ENCODE measurements around the gene GPSM3.

The GPSM3 gene

GRCh38 chr6:32223258-32224235, 31.1 kb upstream of the GPSM3 start, which contains the start of gene NOTCH4:
Gene NOTCH4 (minus strand): TSS chr6:32224067. CDS start chr6:32223928, 139 bp downstream.
- Histone ChIP-seq H3K4me3 (ENCODE audit: low read depth in 1 of 2, low read length in 2 of 2) (no peak within 1 kb of the TSS), H3K36me3 (ENCODE audit: insufficient read depth, low read length) (no peaks in the 10 kb centered on the region), H3K9me3 (ENCODE audit: insufficient read depth, low read length, severe bottlenecking) (no peaks in the 10 kb centered on the region), H3K27ac (ENCODE audit: low read length) (no peak within 1 kb of the TSS), H3K9ac (ENCODE audit: low read depth, low read length) (no peak within 1 kb of the TSS), H3K79me2 (ENCODE audit: insufficient read depth, low read length) (no peaks in the 10 kb centered on the region), H3K4me2 (ENCODE audit: insufficient read depth, low read length) (no peak within 1 kb of the TSS), H2AFZ (ENCODE audit: low read depth, low read length) (no peak within 1 kb of the TSS), H3K4me1 (ENCODE audit: insufficient read depth, low read length) (no peaks in the 10 kb centered on the region), H4K20me1 (ENCODE audit: insufficient read depth, low read length) (no peaks in the 10 kb centered on the region), H3K27me3 (ENCODE audit: insufficient read depth, low read length, poor library complexity) (peaks cover 14% of the 10 kb centered on the region)
- ATAC-seq (ENCODE audit: insufficient read depth, low read depth), result no peak
- no peak for DNase-seq
- TF ChIP-seq EZH2 (IDR thresholded peaks at IDR 0.05; ENCODE audit: borderline replicate concordance, low read depth, low read length, severe bottlenecking) (no peak), CTCF (IDR thresholded peaks at IDR 0.05; ENCODE audit: borderline replicate concordance, extremely low read depth, low read length, poor library complexity, severe bottlenecking) (no peak)

- ATAC-seq (ENCODE audit: insufficient read depth, low read depth), result no peak
- Histone ChIP-seq H3K4me1 (ENCODE audit: insufficient read depth, low read length) (no peaks in the 10 kb centered on the region), H3K79me2 (ENCODE audit: insufficient read depth, low read length) (no peaks in the 10 kb centered on the region), H3K27ac (ENCODE audit: low read length) (no peak overlapping the region), H3K27me3 (ENCODE audit: insufficient read depth, low read length, poor library complexity) (peaks cover 14% of the 10 kb centered on the region), H3K9ac (ENCODE audit: low read depth, low read length) (no peak overlapping the region), H3K4me3 (ENCODE audit: low read depth in 1 of 2, low read length in 2 of 2) (no peak overlapping the region), H3K9me3 (ENCODE audit: insufficient read depth, low read length, severe bottlenecking) (no peaks in the 10 kb centered on the region), H3K36me3 (ENCODE audit: insufficient read depth, low read length) (no peaks in the 10 kb centered on the region), H4K20me1 (ENCODE audit: insufficient read depth, low read length) (no peaks in the 10 kb centered on the region), H2AFZ (ENCODE audit: low read depth, low read length) (no peak overlapping the region), H3K4me2 (ENCODE audit: insufficient read depth, low read length) (no peak overlapping the region)
- TF ChIP-seq EZH2 (IDR thresholded peaks at IDR 0.05; ENCODE audit: borderline replicate concordance, low read depth, low read length, severe bottlenecking), result no peak
- TF ChIP-seq CTCF (IDR thresholded peaks at IDR 0.05; ENCODE audit: borderline replicate concordance, extremely low read depth, low read length, poor library complexity, severe bottlenecking), result no peak
- no peak for DNase-seq
Measured at GRCh38 chr6:32222333-32223230, 30.1 kb upstream of the GPSM3 start.

- H3K4me3 ChIP-seq (ENCODE audit: low read depth in 1 of 2, low read length in 2 of 2), result no peak overlapping the region
- no peaks in the 10 kb centered on the region for H3K9me3 ChIP-seq (ENCODE audit: insufficient read depth, low read length, severe bottlenecking)
- no peaks in the 10 kb centered on the region for H4K20me1 ChIP-seq (ENCODE audit: insufficient read depth, low read length)
- TF ChIP-seq EZH2 (IDR thresholded peaks at IDR 0.05; ENCODE audit: borderline replicate concordance, low read depth, low read length, severe bottlenecking), result no peak
- TF ChIP-seq CTCF (IDR thresholded peaks at IDR 0.05; ENCODE audit: borderline replicate concordance, extremely low read depth, low read length, poor library complexity, severe bottlenecking), result no peak
- no peaks in the 10 kb centered on the region for H3K79me2 ChIP-seq (ENCODE audit: insufficient read depth, low read length)
- H3K4me2 ChIP-seq (ENCODE audit: insufficient read depth, low read length), result no peak overlapping the region
- H3K9ac ChIP-seq (ENCODE audit: low read depth, low read length), result no peak overlapping the region
- H3K27ac ChIP-seq (ENCODE audit: low read length), result no peak overlapping the region
- DNase-seq (no peak), ATAC-seq (ENCODE audit: insufficient read depth, low read depth) (no peak)
- no peak overlapping the region for H2AFZ ChIP-seq (ENCODE audit: low read depth, low read length)
- no peaks in the 10 kb centered on the region for H3K4me1 ChIP-seq (ENCODE audit: insufficient read depth, low read length)
- H3K27me3 ChIP-seq (ENCODE audit: insufficient read depth, low read length, poor library complexity), result peaks cover 14% of the 10 kb centered on the region
- H3K36me3 ChIP-seq (ENCODE audit: insufficient read depth, low read length), result no peaks in the 10 kb centered on the region
Measured at GRCh38 chr6:32220021-32220420, 27.6 kb upstream of the GPSM3 start.

All from DND-41 (cell line).